Measurements from ENCODE around the gene DMAC1.

The DMAC1 gene

GRCh38 chr9:7790022-7790818, 9.4 kb downstream of the DMAC1 start:
- no peak for DNase-seq (ENCODE audit: low read depth)
- no peak for TF ChIP-seq CTCF (IDR thresholded peaks at IDR 0.05; ENCODE audit: control insufficient read depth, insufficient read depth, low read depth, low read length, missing control alignments)
- H3K4me3 ChIP-seq (ENCODE audit: control insufficient read depth, low read depth, low read length) = no peak overlapping the region

- no peak overlapping the region for H3K4me3 ChIP-seq (ENCODE audit: control insufficient read depth, low read depth, low read length)
- no peak for TF ChIP-seq CTCF (IDR thresholded peaks at IDR 0.05; ENCODE audit: control insufficient read depth, insufficient read depth, low read depth, low read length, missing control alignments)
- DNase-seq (ENCODE audit: low read depth) = no peak
These were observed 10.8 kb downstream of the DMAC1 start for GRCh38 chr9:7788772-7789171.

GRCh38 chr9:7785813-7786212, 13.8 kb downstream of the DMAC1 start:
- TF ChIP-seq CTCF (IDR thresholded peaks at IDR 0.05; ENCODE audit: control insufficient read depth, insufficient read depth, low read depth, low read length, missing control alignments) = no peak
- no peak overlapping the region for H3K4me3 ChIP-seq (ENCODE audit: control insufficient read depth, low read depth, low read length)
- no peak for DNase-seq (ENCODE audit: low read depth)

- TF ChIP-seq CTCF (IDR thresholded peaks at IDR 0.05; ENCODE audit: control insufficient read depth, insufficient read depth, low read depth, low read length, missing control alignments) = no peak
- H3K4me3 ChIP-seq (ENCODE audit: control insufficient read depth, low read depth, low read length) = no peak overlapping the region
- DNase-seq (ENCODE audit: low read depth) = no peak
These were observed 15.1 kb downstream of the DMAC1 start for GRCh38 chr9:7784472-7784871.

GRCh38 chr9:7783635-7784063, 15.9 kb downstream of the DMAC1 start:
- no peak for TF ChIP-seq CTCF (IDR thresholded peaks at IDR 0.05; ENCODE audit: control insufficient read depth, insufficient read depth, low read depth, low read length, missing control alignments)
- DNase-seq (ENCODE audit: low read depth) = no peak

GRCh38 chr9:7782400-7783120, 17.0 kb downstream of the DMAC1 start:
- no peak for DNase-seq (ENCODE audit: low read depth)
- TF ChIP-seq CTCF (IDR thresholded peaks at IDR 0.05; ENCODE audit: control insufficient read depth, insufficient read depth, low read depth, low read length, missing control alignments) = no peak
- H3K4me3 ChIP-seq (ENCODE audit: control insufficient read depth, low read depth, low read length) = no peak overlapping the region

More at GRCh38 chr9:7783635-7784063, 15.9 kb downstream of the DMAC1 start:
- no peak overlapping the region for H3K4me3 ChIP-seq (ENCODE audit: control insufficient read depth, low read depth, low read length)

Measured in AG09309 (cell line).